ENCODE measurements around the gene LDAF1. TPM values are rescaled to one million over a fixed set of nuclear protein-coding genes. Genes with fewer than 3 reads are reported as not detected.

Gene LDAF1
- total RNA-seq, 1 donor from 2014 or later: 133 TPM

DNA sequence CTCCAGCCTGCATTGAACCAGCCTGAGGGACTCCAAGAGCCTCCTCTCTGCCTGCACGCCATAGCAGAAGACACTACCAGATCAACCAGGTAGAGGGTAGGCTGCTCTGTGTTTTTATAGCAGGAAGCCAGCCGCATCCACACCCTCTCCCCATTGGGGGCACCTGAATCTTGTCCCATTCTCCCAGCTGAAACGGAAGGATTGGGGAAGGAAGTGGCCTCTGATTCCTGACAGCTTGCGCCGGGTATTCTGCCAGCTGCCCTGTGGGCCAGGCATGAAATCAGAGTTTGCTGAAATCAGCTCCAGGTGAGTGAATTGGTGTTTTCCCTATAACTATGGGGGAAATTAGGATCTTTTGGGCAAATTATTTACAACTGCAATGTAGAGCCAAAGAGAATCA lies 53.0 kb downstream of the LDAF1 start, which contains the start of gene ZP2:
Gene ZP2, minus strand, starts transcription at position 89 of the 400 bp plus-strand sequence. Its CDS starts 27 bp downstream, at position 62.
- H3K4me3 ChIP-seq: no peak within 1 kb of the TSS
- no peaks in the 10 kb centered on the region for H3K36me3 ChIP-seq
- intact Hi-C loops (cut with micrococcal nuclease): no loop called here
- H3K4me1 ChIP-seq: no peaks in the 10 kb centered on the region
- TF ChIP-seq, protein P1, sequence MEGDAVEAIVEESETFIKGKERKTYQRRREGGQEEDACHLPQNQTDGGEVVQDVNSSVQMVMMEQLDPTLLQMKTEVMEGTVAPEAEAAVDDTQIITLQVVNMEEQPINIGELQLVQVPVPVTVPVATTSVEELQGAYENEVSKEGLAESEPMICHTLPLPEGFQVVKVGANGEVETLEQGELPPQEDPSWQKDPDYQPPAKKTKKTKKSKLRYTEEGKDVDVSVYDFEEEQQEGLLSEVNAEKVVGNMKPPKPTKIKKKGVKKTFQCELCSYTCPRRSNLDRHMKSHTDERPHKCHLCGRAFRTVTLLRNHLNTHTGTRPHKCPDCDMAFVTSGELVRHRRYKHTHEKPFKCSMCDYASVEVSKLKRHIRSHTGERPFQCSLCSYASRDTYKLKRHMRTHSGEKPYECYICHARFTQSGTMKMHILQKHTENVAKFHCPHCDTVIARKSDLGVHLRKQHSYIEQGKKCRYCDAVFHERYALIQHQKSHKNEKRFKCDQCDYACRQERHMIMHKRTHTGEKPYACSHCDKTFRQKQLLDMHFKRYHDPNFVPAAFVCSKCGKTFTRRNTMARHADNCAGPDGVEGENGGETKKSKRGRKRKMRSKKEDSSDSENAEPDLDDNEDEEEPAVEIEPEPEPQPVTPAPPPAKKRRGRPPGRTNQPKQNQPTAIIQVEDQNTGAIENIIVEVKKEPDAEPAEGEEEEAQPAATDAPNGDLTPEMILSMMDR (IDR thresholded peaks at IDR 0.05; ENCODE audit: borderline replicate concordance): no peak
- DNase-seq: no peak
- no peaks in the 10 kb centered on the region for H3K9me3 ChIP-seq (replicated peaks)
- H3K27me3 ChIP-seq (ENCODE audit: low read depth): peaks cover 40% of the 10 kb centered on the region
- H3K27ac ChIP-seq (replicated peaks): no peak within 1 kb of the TSS

DNA sequence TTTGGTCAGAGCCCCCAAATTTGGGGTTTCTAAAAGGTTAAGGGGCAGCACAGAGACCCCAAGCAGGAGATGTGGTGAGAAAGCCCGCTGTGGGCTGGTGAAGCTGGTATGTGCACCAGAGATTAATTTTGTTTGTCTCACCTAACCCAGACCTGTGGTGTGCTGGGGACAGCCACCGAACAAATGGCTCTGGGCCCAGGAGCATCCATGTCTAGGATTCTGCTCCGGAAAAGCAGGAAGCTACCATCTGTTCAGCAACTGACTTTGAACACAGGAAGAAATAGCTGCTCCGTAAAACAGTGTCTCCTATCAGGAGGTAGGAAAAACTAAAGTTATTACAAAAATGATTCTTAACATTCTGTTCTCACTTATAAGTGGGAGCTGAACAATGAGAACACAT lies 55.6 kb downstream of the LDAF1 start:
- no peaks in the 10 kb centered on the region for H3K4me1 ChIP-seq

DNA sequence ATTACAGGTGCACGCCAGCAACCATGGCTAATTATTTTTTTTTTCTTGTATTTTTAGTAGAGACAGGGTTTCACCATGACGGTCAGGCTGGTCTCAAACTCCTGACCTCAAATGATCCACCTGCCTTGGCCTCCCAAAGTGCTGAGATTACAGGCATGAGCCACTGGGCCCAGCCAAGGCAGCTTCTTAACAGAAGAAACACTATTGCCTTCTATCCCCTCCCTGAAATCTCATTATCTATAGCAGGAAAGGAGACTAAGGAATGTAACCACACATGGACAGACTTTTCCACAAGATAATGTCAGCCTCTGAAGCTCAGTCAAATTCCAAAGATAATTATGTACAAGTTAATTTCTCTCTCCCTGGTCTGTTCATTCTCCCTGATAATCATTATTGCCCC lies 58.6 kb downstream of the LDAF1 start:
- TF ChIP-seq, protein P1 (IDR thresholded peaks at IDR 0.05; ENCODE audit: borderline replicate concordance): no peak
- Histone ChIP-seq H3K27me3 (ENCODE audit: low read depth) (peaks cover 44% of the 10 kb centered on the region), H3K36me3 (no peaks in the 10 kb centered on the region), H3K4me3 (no peak overlapping the region), H3K9me3 (replicated peaks) (no peaks in the 10 kb centered on the region), H3K4me1 (no peaks in the 10 kb centered on the region), H3K27ac (replicated peaks) (no peak overlapping the region)
- intact Hi-C loops (cut with micrococcal nuclease): no loop called here
- DNase-seq: no peak

More for the DNA sequence above, 55.6 kb downstream of the LDAF1 start:
- Histone ChIP-seq H3K9me3 (replicated peaks) (no peaks in the 10 kb centered on the region), H3K27me3 (ENCODE audit: low read depth) (peaks cover 54% of the 10 kb centered on the region), H3K27ac (replicated peaks) (no peak overlapping the region), H3K4me3 (no peak overlapping the region), H3K36me3 (no peaks in the 10 kb centered on the region)
- intact Hi-C loops (cut with micrococcal nuclease): no loop called here
- TF ChIP-seq, protein P1 (IDR thresholded peaks at IDR 0.05; ENCODE audit: borderline replicate concordance): no peak
- no peak for DNase-seq

GRCh38 chr16:21218153-21218552 lies 59.7 kb downstream of the LDAF1 start:
- intact Hi-C loops (cut with micrococcal nuclease): no loop called here
- DNase-seq: no peak
- Histone ChIP-seq H3K27me3 (ENCODE audit: low read depth) (peaks cover 38% of the 10 kb centered on the region), H3K4me3 (no peak overlapping the region), H3K4me1 (no peaks in the 10 kb centered on the region), H3K9me3 (replicated peaks) (no peaks in the 10 kb centered on the region), H3K27ac (replicated peaks) (no peak overlapping the region), H3K36me3 (no peaks in the 10 kb centered on the region)
- TF ChIP-seq, protein P1 (IDR thresholded peaks at IDR 0.05; ENCODE audit: borderline replicate concordance): no peak

DNA sequence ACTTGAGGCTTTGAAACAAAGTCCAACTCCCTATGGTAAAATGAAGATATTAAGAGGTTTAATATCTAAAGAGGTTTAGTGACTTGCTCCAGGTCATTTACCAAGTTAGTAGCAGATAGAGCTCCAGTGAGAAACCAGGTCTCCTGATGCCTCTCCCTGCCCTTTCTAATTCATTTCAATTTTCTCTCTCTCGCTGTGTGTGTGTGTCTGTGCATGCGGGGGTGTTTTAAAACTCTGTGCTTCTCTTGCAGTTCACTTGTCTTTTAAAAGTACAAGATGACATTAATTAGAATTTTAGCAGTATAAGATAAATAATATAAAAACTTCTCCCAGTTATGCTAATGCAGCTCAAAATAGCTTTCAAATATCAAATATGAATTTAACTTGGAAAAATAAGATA lies 61.1 kb downstream of the LDAF1 start:
- H3K4me3 ChIP-seq: no peak overlapping the region
- H3K36me3 ChIP-seq: no peaks in the 10 kb centered on the region
- TF ChIP-seq, protein P1 (IDR thresholded peaks at IDR 0.05; ENCODE audit: borderline replicate concordance): no peak
- intact Hi-C loops (cut with micrococcal nuclease): no loop called here
- H3K4me1 ChIP-seq: no peaks in the 10 kb centered on the region
- H3K27me3 ChIP-seq (ENCODE audit: low read depth): peaks cover 44% of the 10 kb centered on the region
- no peaks in the 10 kb centered on the region for H3K9me3 ChIP-seq (replicated peaks)
- DNase-seq: no peak
- H3K27ac ChIP-seq (replicated peaks): no peak overlapping the region
